ENCODE results near the gene INS. TPM values are rescaled to one million over a fixed set of nuclear protein-coding genes. Genes with fewer than 3 reads are reported as not detected.

Gene INS
- total RNA-seq, 1 donor from 2014 or later, result not detected

DNA sequence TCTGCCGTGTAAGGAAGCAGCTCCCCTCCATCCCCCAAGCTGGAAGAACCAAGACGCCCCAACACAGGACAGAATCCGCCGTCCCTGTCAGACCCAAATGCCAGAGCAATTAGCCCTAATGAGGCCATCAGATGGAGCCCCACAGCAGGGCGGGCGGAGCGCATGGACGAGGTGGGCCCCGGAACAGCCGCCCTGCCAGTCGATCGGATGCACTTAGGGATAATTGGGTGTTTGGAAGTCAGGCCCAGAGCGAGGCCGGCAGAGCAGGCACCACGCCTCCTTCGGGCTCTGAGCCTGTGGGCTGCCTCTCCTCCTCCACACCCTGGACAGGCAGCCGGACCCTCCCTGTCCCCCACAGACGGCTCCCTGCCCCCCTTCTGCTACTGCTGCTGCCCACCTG, 16.1 kb upstream of the INS start:
- DNase-seq (ENCODE audit: low read depth) (no peak), FAIRE-seq (no peak)
- Histone ChIP-seq H3K9me3 (ENCODE audit: insufficient read depth, low read depth, low read length) (no peaks in the 10 kb centered on the region), H3K4me3 (ENCODE audit: insufficient read depth, low read depth, low read length) (no peak overlapping the region), H3K4me2 (ENCODE audit: low read length) (no peak overlapping the region), H3K36me3 (ENCODE audit: insufficient read depth, low read length) (no peaks in the 10 kb centered on the region), H3K27ac (ENCODE audit: low read depth, low read length) (no peak overlapping the region), H2AFZ (ENCODE audit: low read depth, low read length) (no peak overlapping the region), H3K9ac (ENCODE audit: low read length) (no peak overlapping the region), H3K4me1 (ENCODE audit: insufficient read depth, low read length) (peaks cover 30% of the 10 kb centered on the region), H4K20me1 (ENCODE audit: insufficient read depth, low read length) (no peaks in the 10 kb centered on the region), H3K27me3 (ENCODE audit: insufficient read depth, low read length) (no peaks in the 10 kb centered on the region), H3K79me2 (ENCODE audit: insufficient read depth, low read length) (no peaks in the 10 kb centered on the region)
- peaks cover 10% of the 10 kb centered on the region for H3K4me1 Mint-ChIP-seq (ENCODE audit: low read depth, unreplicated experiment)
- H3K36me3 Mint-ChIP-seq (ENCODE audit: low read depth, unreplicated experiment), result no peaks in the 10 kb centered on the region
- no peak overlapping the region for H3K4me3 Mint-ChIP-seq (ENCODE audit: unreplicated experiment)
- H3K27me3 Mint-ChIP-seq (ENCODE audit: low read depth, unreplicated experiment), result peaks cover 8% of the 10 kb centered on the region
- H3K27ac Mint-ChIP-seq (ENCODE audit: unreplicated experiment), result no peak overlapping the region
- no peak for TF ChIP-seq EZH2 (IDR thresholded peaks at IDR 0.05; ENCODE audit: insufficient read depth, low read length)
- TF ChIP-seq, protein P1, sequence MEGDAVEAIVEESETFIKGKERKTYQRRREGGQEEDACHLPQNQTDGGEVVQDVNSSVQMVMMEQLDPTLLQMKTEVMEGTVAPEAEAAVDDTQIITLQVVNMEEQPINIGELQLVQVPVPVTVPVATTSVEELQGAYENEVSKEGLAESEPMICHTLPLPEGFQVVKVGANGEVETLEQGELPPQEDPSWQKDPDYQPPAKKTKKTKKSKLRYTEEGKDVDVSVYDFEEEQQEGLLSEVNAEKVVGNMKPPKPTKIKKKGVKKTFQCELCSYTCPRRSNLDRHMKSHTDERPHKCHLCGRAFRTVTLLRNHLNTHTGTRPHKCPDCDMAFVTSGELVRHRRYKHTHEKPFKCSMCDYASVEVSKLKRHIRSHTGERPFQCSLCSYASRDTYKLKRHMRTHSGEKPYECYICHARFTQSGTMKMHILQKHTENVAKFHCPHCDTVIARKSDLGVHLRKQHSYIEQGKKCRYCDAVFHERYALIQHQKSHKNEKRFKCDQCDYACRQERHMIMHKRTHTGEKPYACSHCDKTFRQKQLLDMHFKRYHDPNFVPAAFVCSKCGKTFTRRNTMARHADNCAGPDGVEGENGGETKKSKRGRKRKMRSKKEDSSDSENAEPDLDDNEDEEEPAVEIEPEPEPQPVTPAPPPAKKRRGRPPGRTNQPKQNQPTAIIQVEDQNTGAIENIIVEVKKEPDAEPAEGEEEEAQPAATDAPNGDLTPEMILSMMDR (IDR thresholded peaks at IDR 0.05; ENCODE audit: insufficient read depth, low read depth, low read length), result no peak
- no peaks in the 10 kb centered on the region for H3K9me3 Mint-ChIP-seq (ENCODE audit: unreplicated experiment)

- FAIRE-seq, result no peak
- H3K9me3 Mint-ChIP-seq (ENCODE audit: unreplicated experiment), result no peaks in the 10 kb centered on the region
- H3K4me3 Mint-ChIP-seq (ENCODE audit: unreplicated experiment), result no peak overlapping the region
Observed at GRCh38 chr11:2176389-2176900, 15.4 kb upstream of the INS start.

DNA sequence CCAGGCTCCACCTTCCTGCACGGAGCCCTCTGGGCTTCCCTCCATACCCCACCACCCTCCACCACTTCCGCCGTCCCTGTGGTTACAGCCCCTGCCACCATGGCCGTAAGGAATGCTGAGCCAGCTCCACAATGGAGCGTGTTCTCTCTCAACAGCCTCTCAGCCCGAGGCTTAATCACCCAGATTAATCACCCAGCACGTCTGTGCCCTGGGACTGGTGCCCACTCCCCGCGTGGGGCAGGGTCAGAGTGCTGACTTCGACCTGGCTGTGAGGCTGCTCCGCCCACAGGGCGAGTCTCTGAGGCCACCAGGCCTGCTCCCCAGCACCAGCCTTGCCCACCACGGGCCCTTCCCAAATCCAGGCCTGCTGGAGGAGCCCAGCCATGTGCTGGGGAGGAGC, 14.7 kb upstream of the INS start:
- no peaks in the 10 kb centered on the region for H4K20me1 ChIP-seq (ENCODE audit: insufficient read depth, low read length)
- no peak overlapping the region for H3K27ac ChIP-seq (ENCODE audit: low read depth, low read length)
- H3K27me3 Mint-ChIP-seq (ENCODE audit: low read depth, unreplicated experiment), result peaks cover 8% of the 10 kb centered on the region
- DNase-seq (ENCODE audit: low read depth) (peak; percentile 87), FAIRE-seq (peak; percentile 71)
- no peaks in the 10 kb centered on the region for H3K36me3 Mint-ChIP-seq (ENCODE audit: low read depth, unreplicated experiment)
- H3K9me3 ChIP-seq (ENCODE audit: insufficient read depth, low read depth, low read length), result no peaks in the 10 kb centered on the region
- no peak overlapping the region for H2AFZ ChIP-seq (ENCODE audit: low read depth, low read length)
- H3K79me2 ChIP-seq (ENCODE audit: insufficient read depth, low read length), result no peaks in the 10 kb centered on the region
- H3K4me1 Mint-ChIP-seq (ENCODE audit: low read depth, unreplicated experiment), result peaks cover 10% of the 10 kb centered on the region
- H3K4me1 ChIP-seq (ENCODE audit: insufficient read depth, low read length), result peaks cover 26% of the 10 kb centered on the region
- H3K27me3 ChIP-seq (ENCODE audit: insufficient read depth, low read length), result no peaks in the 10 kb centered on the region
- H3K4me3 Mint-ChIP-seq (ENCODE audit: unreplicated experiment), result no peak overlapping the region
- H3K4me2 ChIP-seq (ENCODE audit: low read length), result peak overlapping the region; percentile 50
- no peaks in the 10 kb centered on the region for H3K36me3 ChIP-seq (ENCODE audit: insufficient read depth, low read length)
- H3K4me3 ChIP-seq (ENCODE audit: insufficient read depth, low read depth, low read length), result no peak overlapping the region
- no peak overlapping the region for H3K27ac Mint-ChIP-seq (ENCODE audit: unreplicated experiment)
- TF ChIP-seq, protein P1 (IDR thresholded peaks at IDR 0.05; ENCODE audit: insufficient read depth, low read depth, low read length), result no peak
- no peak for TF ChIP-seq EZH2 (IDR thresholded peaks at IDR 0.05; ENCODE audit: insufficient read depth, low read length)
- peak overlapping the region; percentile 23 for H3K9ac ChIP-seq (ENCODE audit: low read length)
- H3K9me3 Mint-ChIP-seq (ENCODE audit: unreplicated experiment), result no peaks in the 10 kb centered on the region

More at GRCh38 chr11:2176389-2176900, 15.4 kb upstream of the INS start:
- Histone ChIP-seq H2AFZ (ENCODE audit: low read depth, low read length) (no peak overlapping the region), H3K36me3 (ENCODE audit: insufficient read depth, low read length) (no peaks in the 10 kb centered on the region), H3K79me2 (ENCODE audit: insufficient read depth, low read length) (no peaks in the 10 kb centered on the region), H3K9me3 (ENCODE audit: insufficient read depth, low read depth, low read length) (no peaks in the 10 kb centered on the region), H3K27me3 (ENCODE audit: insufficient read depth, low read length) (no peaks in the 10 kb centered on the region), H3K9ac (ENCODE audit: low read length) (no peak overlapping the region), H3K4me1 (ENCODE audit: insufficient read depth, low read length) (peaks cover 30% of the 10 kb centered on the region), H4K20me1 (ENCODE audit: insufficient read depth, low read length) (no peaks in the 10 kb centered on the region), H3K4me3 (ENCODE audit: insufficient read depth, low read depth, low read length) (no peak overlapping the region), H3K27ac (ENCODE audit: low read depth, low read length) (no peak overlapping the region), H3K4me2 (ENCODE audit: low read length) (peak overlapping the region; percentile 50)
- H3K36me3 Mint-ChIP-seq (ENCODE audit: low read depth, unreplicated experiment), result no peaks in the 10 kb centered on the region
- no peak for DNase-seq (ENCODE audit: low read depth)
- peaks cover 10% of the 10 kb centered on the region for H3K4me1 Mint-ChIP-seq (ENCODE audit: low read depth, unreplicated experiment)
- H3K27ac Mint-ChIP-seq (ENCODE audit: unreplicated experiment), result no peak overlapping the region
- TF ChIP-seq EZH2 (IDR thresholded peaks at IDR 0.05; ENCODE audit: insufficient read depth, low read length), result no peak
- TF ChIP-seq, protein P1 (IDR thresholded peaks at IDR 0.05; ENCODE audit: insufficient read depth, low read depth, low read length), result no peak
- H3K27me3 Mint-ChIP-seq (ENCODE audit: low read depth, unreplicated experiment), result peaks cover 8% of the 10 kb centered on the region
